GM12874 (cell line): ENCODE measurements around the gene HDLBP.

Experiments
- CTCF ChIP-seq: IDR thresholded peaks from 2 replicates; pipeline ENCODE4 v1.5.1; 2011; ENCODE audit warnings: low read depth, mild to moderate bottlenecking, control low read depth, low read length, moderate library complexity; ENCODE audit not compliant: insufficient read depth

HDLBP gene

GRCh38 chr2:241214209-241214608 is 101.3 kb downstream of the HDLBP start:
- TF ChIP-seq CTCF = no peak

GRCh38 chr2:241213567-241213966 is 101.9 kb downstream of the HDLBP start:
- TF ChIP-seq CTCF = no peak

GRCh38 chr2:241213041-241213440 is 102.4 kb downstream of the HDLBP start:
- TF ChIP-seq CTCF = no peak

GRCh38 chr2:241211276-241211675 is 104.2 kb downstream of the HDLBP start:
- TF ChIP-seq CTCF = no peak

- no peak for TF ChIP-seq CTCF
Measured at GRCh38 chr2:241209271-241209670, 106.2 kb downstream of the HDLBP start.

GRCh38 chr2:241208058-241208457 is 107.4 kb downstream of the HDLBP start:
- no peak for TF ChIP-seq CTCF

- TF ChIP-seq CTCF = no peak
Measured at GRCh38 chr2:241207641-241208040, 107.8 kb downstream of the HDLBP start.

- TF ChIP-seq CTCF = no peak
Measured at GRCh38 chr2:241207151-241207550, 108.3 kb downstream of the HDLBP start.
